IPS DF 6.9 (cell line): Measurements from ENCODE around the gene SEM1.
A peak's percentile ranks its signal among the peaks of the same experiment; 100 is the strongest.
"Not testable (repeated sequence)": the region's sequence is repeated elsewhere in the genome, so short reads cannot be mapped to it uniquely, and the experiment has no call there.

Experiments used
- DNase-seq: peaks from one replicate; pipeline ENCODE4 v3.0.0-alpha.2; 2013; ENCODE audit warnings: low read depth, low spot score
- H3K27ac ChIP-seq: one replicate; pipeline ENCODE4 v1.5.1; 2013; ENCODE audit warnings: low read length, control low read depth
- H3K27me3 ChIP-seq: 2 replicates; pipeline ENCODE4 v1.6.1; 2013; ENCODE audit warnings: mild to moderate bottlenecking, low read length; ENCODE audit not compliant: control insufficient read depth, insufficient read depth
- H3K36me3 ChIP-seq: 2 replicates; pipeline ENCODE4 v1.6.1; 2013; ENCODE audit warnings: low read length; ENCODE audit not compliant: control insufficient read depth, insufficient read depth
- H3K4me1 ChIP-seq: 2 replicates; pipeline ENCODE4 v1.6.1; 2013; ENCODE audit warnings: low read length; ENCODE audit not compliant: control insufficient read depth, insufficient read depth
- H3K4me3 ChIP-seq: 2 replicates; pipeline ENCODE4 v1.5.1; 2013; ENCODE audit warnings: mild to moderate bottlenecking, low read length
- H3K9me3 ChIP-seq: 2 replicates; pipeline ENCODE4 v1.6.1; 2013; ENCODE audit warnings: low read length, inconsistent platforms; ENCODE audit not compliant: control insufficient read depth, insufficient read depth
- WGBS: extraction: QIAGEN DNeasy Blood & Tissue Kit; methylation state at CpG from one replicate; pipeline ENCODE4 v1.1.7; 2013; ENCODE audit warnings: mixed read lengths, missing lambda C conversion rate; ENCODE audit not compliant: insufficient read length, insufficient coverage; 5-methylcytosine and 5-hydroxymethylcytosine counted together

SEM1 gene

DNA sequence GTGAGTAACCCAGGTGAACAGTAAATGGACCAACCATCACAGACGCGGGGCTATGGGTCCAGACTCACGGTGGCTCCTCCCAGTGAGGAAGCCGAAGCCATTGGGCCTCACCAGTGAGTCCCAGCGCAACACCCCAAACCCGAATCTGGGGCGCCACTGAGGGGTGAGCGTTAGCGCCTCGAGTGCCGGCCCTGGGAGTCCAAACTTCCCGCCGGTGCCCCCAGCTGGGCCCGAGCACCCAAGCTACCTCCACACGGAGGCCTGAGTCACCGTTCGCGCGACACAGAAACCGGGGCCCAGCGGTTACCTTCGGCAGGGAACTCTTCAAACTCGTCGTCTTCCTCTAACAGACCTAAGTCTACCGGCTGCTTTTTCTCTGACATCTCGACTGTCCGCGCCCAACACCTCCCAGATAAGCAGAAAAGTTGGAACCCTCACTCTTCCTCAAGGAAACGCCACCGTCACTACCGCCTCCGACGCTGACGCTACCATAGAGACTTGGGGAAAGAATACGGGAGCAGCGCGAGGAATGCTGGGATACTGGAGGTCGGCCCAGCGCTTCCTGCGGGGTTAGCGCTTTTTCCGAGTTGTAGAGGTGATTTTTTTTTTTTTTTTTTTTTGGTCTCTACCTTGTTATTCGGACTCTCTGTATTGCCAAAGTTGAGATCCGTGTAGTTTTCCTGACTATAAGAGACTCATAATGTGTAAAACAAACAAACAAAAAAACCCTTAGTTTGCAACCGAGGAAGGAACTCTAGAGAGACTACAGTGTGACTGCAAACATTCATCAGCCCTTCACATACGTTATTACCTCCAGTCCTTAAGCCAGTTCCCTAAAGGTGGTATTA, at the start of gene SEM1:
SEM1 (minus strand) TSS at position 466 of the 848 bp plus-strand sequence; CDS start at position 383, 83 bp downstream.
- Histone ChIP-seq H3K4me3 (peak within 1 kb of the TSS; percentile 100), H3K27ac (no peak within 1 kb of the TSS), H3K4me1 (no peaks in the 10 kb centered on the region), H3K9me3 (no peaks in the 10 kb centered on the region; the same call in 1 of the 2 replicates), H3K36me3 (no peaks in the 10 kb centered on the region), H3K27me3 (no peaks in the 10 kb centered on the region)
- WGBS: no CpG with 5 or more reads among the region's 46 CpGs
- peak; percentile 66 for DNase-seq

DNA sequence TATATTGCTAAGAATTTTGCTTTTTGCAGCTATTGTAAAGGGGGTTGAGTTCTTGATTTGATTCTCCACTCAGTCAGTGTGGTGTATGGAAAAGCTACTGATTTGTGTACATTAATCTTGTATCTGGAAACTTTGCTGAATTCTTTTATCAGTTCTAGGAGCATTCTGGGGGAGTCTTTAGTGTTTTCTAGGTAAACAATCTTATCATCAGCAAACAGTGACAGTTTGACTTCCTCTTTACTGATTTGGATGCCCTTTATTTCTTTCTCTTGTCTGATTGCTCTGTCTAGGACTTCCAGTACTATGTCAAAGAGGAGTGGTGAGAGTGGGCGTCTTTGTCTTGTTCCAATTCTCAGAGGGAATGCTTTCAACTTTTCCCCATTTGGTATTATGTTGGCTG, 48.2 kb upstream of the SEM1 start:
- not testable (repeated sequence) for H3K27me3 ChIP-seq, H3K27ac ChIP-seq, DNase-seq, H3K4me1 ChIP-seq, H3K4me3 ChIP-seq, H3K36me3 ChIP-seq, H3K9me3 ChIP-seq
- WGBS: no CpG with 5 or more reads among the region's 1 CpG

DNA sequence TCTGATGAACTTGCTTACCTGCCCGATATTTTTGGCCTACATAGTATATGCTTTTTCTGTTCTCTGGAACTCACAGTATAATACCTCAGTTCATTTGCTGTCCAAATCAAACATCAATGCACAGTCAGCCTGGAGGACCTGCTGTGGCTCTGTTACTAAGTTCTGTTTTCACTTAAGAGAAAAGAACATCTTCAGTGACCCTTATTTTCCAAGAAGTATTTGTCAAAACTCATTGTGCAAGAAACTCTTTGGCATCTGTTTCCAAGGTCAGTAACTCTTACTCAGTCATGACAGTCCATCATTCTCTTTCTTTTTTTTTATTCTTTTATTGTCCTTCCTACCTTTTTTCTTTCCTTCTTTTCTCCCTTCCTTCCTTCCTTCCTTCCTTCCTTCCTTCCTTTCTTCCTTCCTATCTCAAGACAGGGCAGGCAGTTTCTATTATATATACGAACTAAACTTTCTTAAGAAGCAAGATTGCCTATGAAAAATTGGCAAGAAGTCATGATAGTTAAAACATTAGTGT, 37.8 kb upstream of the SEM1 start:
- no CpG with 5 or more reads among the region's 2 CpGs for WGBS
- DNase-seq: no peak
- no peak overlapping the region for H3K27ac ChIP-seq

DNA sequence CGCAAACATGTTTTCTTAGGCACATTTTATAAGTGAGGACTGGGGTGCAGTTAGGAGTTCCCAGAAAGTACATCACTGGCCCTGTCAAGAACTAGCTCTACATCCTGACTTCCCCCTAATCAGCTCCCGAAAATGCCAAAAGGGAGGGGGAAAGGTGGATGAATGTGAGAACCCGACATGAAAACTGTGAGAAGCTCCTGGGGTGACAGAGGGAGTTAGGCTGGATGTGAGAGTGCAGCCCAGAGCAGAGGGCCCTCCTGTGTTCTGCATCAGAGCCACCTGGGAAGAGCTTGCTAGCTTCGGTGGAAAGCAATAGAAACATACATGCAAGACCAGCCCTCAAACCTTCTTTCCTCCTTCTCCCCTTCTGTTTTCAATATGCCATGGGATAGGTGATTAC, 30.5 kb upstream of the SEM1 start:
- no peaks in the 10 kb centered on the region for H3K4me1 ChIP-seq
- no peaks in the 10 kb centered on the region for H3K27me3 ChIP-seq
- no peak for DNase-seq
- no peak overlapping the region for H3K27ac ChIP-seq
- H3K4me3 ChIP-seq: no peak overlapping the region
- no peaks in the 10 kb centered on the region for H3K36me3 ChIP-seq
- WGBS: no CpG with 5 or more reads among the region's 4 CpGs
- no peaks in the 10 kb centered on the region for H3K9me3 ChIP-seq

More for the DNA sequence above, 37.8 kb upstream of the SEM1 start:
- Histone ChIP-seq H3K36me3 (no peaks in the 10 kb centered on the region), H3K9me3 (peaks cover 1% of the 10 kb centered on the region; the same call in 1 of the 2 replicates), H3K4me1 (no peaks in the 10 kb centered on the region), H3K4me3 (no peak overlapping the region), H3K27me3 (no peaks in the 10 kb centered on the region)

DNA sequence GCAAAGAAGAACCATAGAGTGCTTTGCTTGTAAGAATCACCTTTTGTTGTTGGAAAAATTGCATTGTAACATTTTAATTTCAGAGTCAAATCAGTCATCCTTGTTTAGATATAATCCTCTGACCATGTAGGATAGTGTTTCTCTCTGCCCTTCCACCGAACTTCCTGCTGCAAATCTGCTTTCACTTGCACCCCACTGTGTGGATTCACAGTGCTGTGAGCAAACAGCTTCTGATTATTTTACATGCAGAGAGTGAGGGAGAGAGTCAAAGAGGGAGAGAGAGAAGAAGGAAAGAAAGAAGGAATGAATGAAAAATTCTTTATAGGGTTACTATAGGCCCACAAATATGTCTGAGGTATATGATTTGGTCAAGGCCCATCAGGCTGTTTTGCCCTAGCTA, 30.0 kb upstream of the SEM1 start:
- Histone ChIP-seq H3K36me3 (no peaks in the 10 kb centered on the region), H3K27ac (no peak overlapping the region), H3K4me3 (no peak overlapping the region), H3K4me1 (no peaks in the 10 kb centered on the region), H3K27me3 (no peaks in the 10 kb centered on the region), H3K9me3 (no peaks in the 10 kb centered on the region)
- WGBS: no CpG with 5 or more reads among the region's 1 CpG
- no peak for DNase-seq

DNA sequence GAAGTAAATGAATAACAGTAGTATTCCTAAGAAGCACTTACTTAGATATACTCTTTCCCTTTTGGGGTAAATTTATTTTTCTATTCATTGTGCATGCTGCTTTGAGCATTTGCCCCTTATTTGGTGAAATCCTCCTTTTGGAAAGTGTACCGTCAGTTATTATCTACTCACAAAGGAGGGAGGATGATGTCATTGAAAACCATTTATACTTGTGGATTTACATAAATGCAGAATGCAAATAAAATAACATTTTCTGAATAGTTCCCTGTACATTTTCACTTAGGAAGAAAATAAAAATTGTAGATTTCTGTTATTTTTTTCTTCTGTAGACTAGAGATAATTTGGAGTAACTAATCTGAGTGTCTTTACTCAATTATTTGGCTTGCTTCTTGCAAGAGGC, 29.5 kb upstream of the SEM1 start:
- Histone ChIP-seq H3K4me1 (no peaks in the 10 kb centered on the region), H3K9me3 (no peaks in the 10 kb centered on the region), H3K27ac (no peak overlapping the region), H3K36me3 (no peaks in the 10 kb centered on the region), H3K4me3 (no peak overlapping the region), H3K27me3 (no peaks in the 10 kb centered on the region)
- DNase-seq: no peak
- WGBS: no CpG with 5 or more reads among the region's 1 CpG

DNA sequence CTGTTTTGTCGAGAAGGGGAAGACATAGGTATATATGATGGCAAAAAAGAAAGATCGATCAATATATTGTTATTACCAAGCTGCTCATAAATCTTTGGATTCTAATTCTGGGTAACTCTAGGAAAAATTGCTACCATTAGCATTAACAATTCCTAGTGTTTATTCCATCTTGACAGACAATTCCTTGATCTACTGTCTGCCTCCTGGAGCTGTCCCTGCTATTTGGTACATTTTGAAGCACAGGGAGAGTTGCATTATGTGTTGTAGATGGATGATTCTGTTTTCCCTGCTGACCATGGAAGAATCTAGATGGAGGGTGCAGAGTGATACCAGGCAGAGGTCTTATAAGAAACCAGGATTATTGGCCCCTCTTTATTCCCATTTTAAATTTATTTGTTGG, 29.1 kb upstream of the SEM1 start:
- Histone ChIP-seq H3K27me3 (no peaks in the 10 kb centered on the region), H3K27ac (no peak overlapping the region), H3K4me1 (no peaks in the 10 kb centered on the region), H3K36me3 (no peaks in the 10 kb centered on the region), H3K9me3 (no peaks in the 10 kb centered on the region), H3K4me3 (no peak overlapping the region)
- DNase-seq: no peak
- no CpG with 5 or more reads among the region's 2 CpGs for WGBS

DNA sequence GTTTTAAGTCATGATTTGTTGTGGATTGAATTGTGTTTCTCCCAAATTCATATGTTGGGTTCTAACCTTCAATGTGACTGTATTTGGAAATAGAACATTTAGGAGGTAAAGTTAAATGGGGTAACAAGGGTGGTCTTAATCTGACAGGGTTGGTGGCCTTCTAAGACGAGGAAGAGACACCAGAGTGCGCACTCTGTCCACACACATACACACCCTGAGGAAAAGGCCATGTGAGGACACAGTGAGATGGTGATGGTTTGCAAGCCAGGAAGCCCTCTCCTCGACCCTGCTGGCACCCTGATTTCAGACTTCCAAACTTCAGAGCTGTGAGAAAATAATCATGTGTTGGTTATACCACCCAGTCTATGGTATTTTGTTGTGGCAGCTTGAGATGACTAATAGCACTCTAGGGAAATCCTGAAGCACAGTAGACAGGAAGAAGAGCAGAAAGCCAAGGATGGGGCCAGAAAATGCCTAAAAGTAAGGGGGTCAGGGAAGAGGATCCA, 28.0 kb upstream of the SEM1 start:
- H3K27ac ChIP-seq: no peak overlapping the region
- DNase-seq: no peak
- no peak overlapping the region for H3K4me3 ChIP-seq
- no CpG with 5 or more reads among the region's 3 CpGs for WGBS
- H3K36me3 ChIP-seq: no peaks in the 10 kb centered on the region
- H3K4me1 ChIP-seq: no peaks in the 10 kb centered on the region
- no peaks in the 10 kb centered on the region for H3K27me3 ChIP-seq
- no peaks in the 10 kb centered on the region for H3K9me3 ChIP-seq

DNA sequence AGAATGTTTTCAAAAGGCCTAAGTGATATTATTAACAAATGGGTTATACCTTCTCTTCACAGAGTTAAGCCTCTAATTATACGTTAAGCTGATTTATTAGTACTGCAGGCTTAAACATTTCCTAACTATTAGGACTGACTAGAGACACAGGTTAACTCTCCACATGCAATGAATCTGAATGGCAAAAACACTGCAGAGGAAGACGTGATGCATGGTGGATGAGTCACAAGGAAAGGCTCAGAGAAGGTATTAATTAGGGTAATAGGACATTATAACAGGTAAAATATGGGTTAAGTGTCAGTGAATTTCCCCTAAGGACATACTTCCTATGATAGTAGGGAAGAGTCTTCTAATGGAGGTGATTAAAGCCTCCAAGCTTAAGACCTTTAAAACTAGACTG, 24.7 kb upstream of the SEM1 start:
- H3K9me3 ChIP-seq: no peaks in the 10 kb centered on the region

DNA sequence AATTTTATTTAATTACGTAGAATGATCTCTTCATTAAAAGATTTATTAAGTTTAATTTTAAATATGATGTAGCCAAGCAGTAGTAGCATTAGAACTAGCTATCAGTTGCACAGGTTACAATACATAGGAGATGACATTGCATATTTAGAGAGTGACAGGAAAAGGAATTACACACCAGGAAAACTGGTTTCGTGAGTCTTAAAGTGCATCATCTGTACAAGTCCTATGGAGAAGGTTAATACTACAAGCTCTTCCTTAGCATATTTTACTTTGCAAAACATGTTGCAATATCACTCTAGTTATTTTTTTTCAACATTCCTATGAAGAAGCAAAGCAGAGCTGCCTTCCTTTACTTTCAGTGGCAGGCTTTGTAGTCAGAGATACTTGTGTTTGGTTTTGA, 20.2 kb upstream of the SEM1 start:
- H3K9me3 ChIP-seq: no peaks in the 10 kb centered on the region
- no peak overlapping the region for H3K27ac ChIP-seq
- H3K4me1 ChIP-seq: no peaks in the 10 kb centered on the region
- no peaks in the 10 kb centered on the region for H3K27me3 ChIP-seq
- no peak overlapping the region for H3K4me3 ChIP-seq
- no peaks in the 10 kb centered on the region for H3K36me3 ChIP-seq
- WGBS: no CpG with 5 or more reads among the region's 2 CpGs
- DNase-seq: no peak

More for the DNA sequence above, 24.7 kb upstream of the SEM1 start:
- H3K27me3 ChIP-seq: no peaks in the 10 kb centered on the region
- H3K4me1 ChIP-seq: no peaks in the 10 kb centered on the region
- H3K36me3 ChIP-seq: no peaks in the 10 kb centered on the region
- WGBS: no CpG with 5 or more reads among the region's 2 CpGs
- DNase-seq: no peak
- H3K4me3 ChIP-seq: no peak overlapping the region
- no peak overlapping the region for H3K27ac ChIP-seq
